Measurements from ENCODE around the gene ACTG1.
"Not testable (repeated sequence)": the region's sequence is repeated elsewhere in the genome, so short reads cannot be mapped to it uniquely, and the experiment has no call there.

Gene ACTG1

DNA sequence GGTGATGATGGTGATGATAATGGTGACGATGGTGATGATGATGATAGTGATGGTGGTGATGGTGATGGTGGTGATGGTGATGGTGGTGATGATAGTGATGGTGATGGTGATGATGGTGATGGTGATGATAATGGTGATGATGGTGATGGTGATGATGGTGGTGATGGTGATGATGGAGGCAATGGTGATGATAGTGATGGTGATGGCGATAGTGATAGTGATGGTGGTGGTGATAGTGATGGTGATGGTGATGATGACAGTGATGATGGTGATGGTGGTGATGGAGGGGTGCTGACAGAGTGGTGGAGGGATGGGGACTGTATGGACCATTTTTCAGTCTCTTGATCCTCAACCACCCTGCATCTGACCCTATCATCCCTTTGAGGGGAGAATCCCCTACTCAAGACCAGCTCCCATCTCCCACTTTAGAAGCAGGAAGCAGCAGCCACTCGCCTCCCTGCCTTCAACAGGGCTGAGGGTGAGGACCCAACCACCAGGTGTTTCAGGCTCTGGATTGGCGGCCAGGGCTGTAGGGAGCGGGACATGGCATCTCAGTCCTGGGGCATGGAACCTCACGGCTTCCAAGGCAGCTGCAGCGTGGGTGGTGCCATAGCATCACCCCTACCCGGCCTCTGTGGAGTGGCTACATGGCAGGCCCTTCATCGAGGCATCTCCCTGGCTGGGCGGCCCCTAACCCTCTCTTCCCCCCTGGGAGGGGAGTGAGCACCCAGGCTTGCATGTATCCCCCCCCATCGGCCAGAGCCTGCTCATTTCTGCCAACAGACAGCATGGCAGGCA, 20.1 kb upstream of the ACTG1 start:
- TF ChIP-seq, protein P1, sequence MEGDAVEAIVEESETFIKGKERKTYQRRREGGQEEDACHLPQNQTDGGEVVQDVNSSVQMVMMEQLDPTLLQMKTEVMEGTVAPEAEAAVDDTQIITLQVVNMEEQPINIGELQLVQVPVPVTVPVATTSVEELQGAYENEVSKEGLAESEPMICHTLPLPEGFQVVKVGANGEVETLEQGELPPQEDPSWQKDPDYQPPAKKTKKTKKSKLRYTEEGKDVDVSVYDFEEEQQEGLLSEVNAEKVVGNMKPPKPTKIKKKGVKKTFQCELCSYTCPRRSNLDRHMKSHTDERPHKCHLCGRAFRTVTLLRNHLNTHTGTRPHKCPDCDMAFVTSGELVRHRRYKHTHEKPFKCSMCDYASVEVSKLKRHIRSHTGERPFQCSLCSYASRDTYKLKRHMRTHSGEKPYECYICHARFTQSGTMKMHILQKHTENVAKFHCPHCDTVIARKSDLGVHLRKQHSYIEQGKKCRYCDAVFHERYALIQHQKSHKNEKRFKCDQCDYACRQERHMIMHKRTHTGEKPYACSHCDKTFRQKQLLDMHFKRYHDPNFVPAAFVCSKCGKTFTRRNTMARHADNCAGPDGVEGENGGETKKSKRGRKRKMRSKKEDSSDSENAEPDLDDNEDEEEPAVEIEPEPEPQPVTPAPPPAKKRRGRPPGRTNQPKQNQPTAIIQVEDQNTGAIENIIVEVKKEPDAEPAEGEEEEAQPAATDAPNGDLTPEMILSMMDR (IDR thresholded peaks at IDR 0.05; ENCODE audit: low read depth, low read length): no peak
- H3K4me3 ChIP-seq (replicated peaks in 1 of 2; ENCODE audit: low read depth in 2 of 2, low read length in 2 of 2): no peak overlapping the region
- no peak for DNase-seq (ENCODE audit: low read depth in 2 of 2)

DNA sequence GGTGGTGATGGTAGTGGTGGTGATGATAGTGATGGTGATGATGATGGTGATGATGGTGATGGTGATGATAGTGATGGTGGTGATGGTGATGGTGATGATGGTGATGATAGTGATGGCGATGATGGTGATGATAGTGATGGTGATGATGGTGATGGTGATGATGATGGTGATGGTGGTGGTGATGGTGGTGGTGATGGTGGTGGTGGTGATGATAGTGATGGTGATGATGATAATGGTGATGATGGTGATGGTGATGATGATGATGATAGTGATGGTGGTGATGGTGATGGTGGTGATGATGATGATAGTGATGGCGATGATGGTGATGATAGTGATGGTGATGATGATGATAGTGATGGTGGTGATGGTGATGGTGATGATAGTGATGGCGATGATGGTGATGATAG, 19.4 kb upstream of the ACTG1 start:
- DNase-seq (ENCODE audit: low read depth in 2 of 2); H3K4me3 ChIP-seq (replicated peaks in 1 of 2; ENCODE audit: low read depth in 2 of 2, low read length in 2 of 2): not testable (repeated sequence)

DNA sequence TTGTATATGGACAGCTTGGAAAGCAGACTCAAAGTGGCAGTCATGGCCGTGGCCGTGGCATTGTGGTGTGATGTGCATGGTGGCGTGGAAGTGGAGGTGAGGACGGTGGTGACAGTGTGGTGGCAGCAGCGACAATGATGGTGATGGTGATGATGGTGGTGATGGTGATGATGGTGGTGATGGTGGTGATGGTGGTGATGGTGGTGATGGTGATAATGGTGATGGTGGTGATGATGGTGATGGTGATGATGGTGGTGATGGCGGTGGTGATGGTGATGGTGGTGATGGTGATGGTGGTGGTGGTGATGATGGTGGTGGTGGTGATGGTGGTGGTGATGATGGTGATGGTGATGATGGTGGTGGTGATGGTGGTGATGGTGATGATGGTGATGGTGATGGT, 18.4 kb upstream of the ACTG1 start:
- H3K4me3 ChIP-seq (replicated peaks in 1 of 2; ENCODE audit: low read depth in 2 of 2, low read length in 2 of 2); DNase-seq (ENCODE audit: low read depth in 2 of 2): not testable (repeated sequence)

DNA sequence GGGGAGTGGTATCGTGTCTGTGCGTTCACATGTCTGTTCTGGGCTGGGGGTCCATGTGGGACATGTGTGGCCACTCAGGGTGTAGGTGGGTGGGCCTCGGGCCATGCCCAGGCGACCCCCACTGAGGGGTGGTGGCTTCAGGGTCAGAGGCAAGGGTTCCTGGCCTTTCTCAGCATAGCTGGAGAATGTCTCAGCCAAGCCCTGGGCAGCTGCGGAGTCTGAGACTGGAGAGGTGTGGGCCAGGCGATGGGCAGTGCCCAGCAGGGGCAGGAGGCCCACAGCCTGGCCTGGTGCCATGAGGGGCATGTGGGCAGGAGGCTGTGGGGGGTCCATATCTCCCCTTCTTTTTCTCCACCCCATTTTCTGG, 16.8 kb upstream of the ACTG1 start:
- TF ChIP-seq, protein P1 (IDR thresholded peaks at IDR 0.05; ENCODE audit: low read depth, low read length): no peak
- no peak overlapping the region for H3K4me3 ChIP-seq (replicated peaks in 1 of 2; ENCODE audit: low read depth in 2 of 2, low read length in 2 of 2)
- DNase-seq (ENCODE audit: low read depth in 2 of 2): no peak

DNA sequence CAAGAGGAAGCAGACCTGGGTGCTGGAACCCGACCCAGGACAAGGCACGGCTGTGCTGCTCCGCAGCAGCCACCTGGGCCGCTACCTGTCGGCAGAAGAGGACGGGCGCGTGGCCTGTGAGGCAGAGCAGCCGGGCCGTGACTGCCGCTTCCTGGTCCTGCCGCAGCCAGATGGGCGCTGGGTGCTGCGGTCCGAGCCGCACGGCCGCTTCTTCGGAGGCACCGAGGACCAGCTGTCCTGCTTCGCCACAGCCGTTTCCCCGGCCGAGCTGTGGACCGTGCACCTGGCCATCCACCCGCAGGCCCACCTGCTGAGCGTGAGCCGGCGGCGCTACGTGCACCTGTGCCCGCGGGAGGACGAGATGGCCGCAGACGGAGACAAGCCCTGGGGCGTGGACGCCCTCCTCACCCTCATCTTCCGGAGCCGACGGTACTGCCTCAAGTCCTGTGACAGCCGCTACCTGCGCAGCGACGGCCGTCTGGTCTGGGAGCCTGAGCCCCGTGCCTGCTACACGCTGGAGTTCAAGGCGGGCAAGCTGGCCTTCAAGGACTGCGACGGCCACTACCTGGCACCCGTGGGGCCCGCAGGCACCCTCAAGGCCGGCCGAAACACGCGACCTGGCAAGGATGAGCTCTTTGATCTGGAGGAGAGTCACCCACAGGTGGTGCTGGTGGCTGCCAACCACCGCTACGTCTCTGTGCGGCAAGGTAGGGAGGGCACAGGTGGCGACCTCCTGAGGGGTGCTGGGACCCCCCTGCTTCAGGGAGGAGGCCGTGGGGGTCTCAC, 16.2 kb upstream of the ACTG1 start:
- TF ChIP-seq, protein P1 (IDR thresholded peaks at IDR 0.05; ENCODE audit: low read depth, low read length): no peak
- H3K4me3 ChIP-seq (replicated peaks in 1 of 2; ENCODE audit: low read depth in 2 of 2, low read length in 2 of 2): no peak overlapping the region
- no peak for DNase-seq (ENCODE audit: low read depth in 2 of 2)

DNA sequence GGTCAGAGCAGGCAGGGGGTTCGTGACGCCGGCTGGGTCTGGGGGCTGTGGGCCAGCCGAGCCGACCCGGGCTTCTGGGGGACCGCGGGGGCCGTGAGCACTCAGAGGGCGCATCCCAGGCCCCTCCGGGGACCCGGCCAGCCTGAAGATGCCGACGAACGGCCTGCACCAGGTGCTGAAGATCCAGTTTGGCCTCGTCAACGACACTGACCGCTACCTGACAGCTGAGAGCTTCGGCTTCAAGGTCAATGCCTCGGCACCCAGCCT, 15.7 kb upstream of the ACTG1 start:
- no peak overlapping the region for H3K4me3 ChIP-seq (replicated peaks in 1 of 2; ENCODE audit: low read depth in 2 of 2, low read length in 2 of 2)
- DNase-seq (ENCODE audit: low read depth in 2 of 2): no peak
- TF ChIP-seq, protein P1 (IDR thresholded peaks at IDR 0.05; ENCODE audit: low read depth, low read length): no peak

DNA sequence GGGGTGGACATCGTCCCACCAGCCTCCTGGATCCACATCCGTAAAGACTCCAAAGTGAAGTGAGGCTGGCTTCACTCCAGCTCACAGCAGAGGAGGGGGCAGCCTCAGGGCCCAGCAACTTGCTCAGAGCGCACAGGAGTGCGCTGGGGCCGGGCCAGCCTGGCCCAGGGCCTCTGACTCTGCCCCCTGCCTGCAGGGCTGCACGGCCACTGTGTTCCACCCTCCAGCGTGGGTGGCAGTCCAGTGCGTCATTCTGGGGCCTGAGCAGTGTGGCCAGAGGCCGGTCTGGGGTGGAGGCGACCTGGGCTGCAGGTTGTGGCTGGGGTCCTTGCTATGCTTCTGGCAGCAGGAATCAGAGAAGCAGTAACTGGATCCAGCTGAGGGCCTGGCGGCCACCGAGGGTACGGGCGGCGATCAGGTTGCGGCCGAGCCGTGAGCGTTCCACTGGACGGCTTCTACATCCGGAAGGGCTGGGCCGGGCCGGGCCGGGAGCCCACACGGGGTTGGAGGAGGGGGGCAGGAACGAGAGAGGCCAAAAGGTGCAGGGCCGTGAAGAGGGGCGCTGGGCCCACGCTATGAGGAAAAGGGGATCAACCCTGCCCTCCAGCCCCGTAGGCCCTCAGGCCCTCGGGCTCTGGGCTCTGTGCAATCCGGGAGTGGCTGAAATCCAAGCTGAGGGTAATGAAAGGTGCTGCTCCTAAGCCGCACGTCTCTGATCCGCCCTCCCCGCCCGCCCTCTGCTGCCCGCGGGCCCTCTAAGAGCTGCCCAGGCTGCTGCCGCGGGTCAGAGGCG, 15.2 kb upstream of the ACTG1 start, which contains the start of gene FSCN2:
Gene FSCN2 (plus strand): TSS at position 787 of the 793 bp plus-strand sequence. CDS start 155 bp downstream, outside the sequence.
- TF ChIP-seq, protein P1 (IDR thresholded peaks at IDR 0.05; ENCODE audit: low read depth, low read length): peak; percentile 33
- DNase-seq (ENCODE audit: low read depth in 2 of 2): no peak
- no peak within 1 kb of the TSS for H3K4me3 ChIP-seq (replicated peaks in 1 of 2; ENCODE audit: low read depth in 2 of 2, low read length in 2 of 2)

Data from cardiac fibroblast (primary cell).